Measurements from ENCODE around the gene HMX2. TPM values are rescaled to one million over a fixed set of nuclear protein-coding genes. Genes with fewer than 3 reads are reported as not detected.

The HMX2 gene
- total and polyA plus RNA-seq, 2 of the 8 experiments (the other 6 are each of a cell fraction or from before 2014, with no cell fraction given), result 2.0 to 2.7 TPM

GRCh38 chr10:123165445-123166072 is 17.6 kb downstream of the HMX2 start (continued):
- TF ChIP-seq, protein P1, sequence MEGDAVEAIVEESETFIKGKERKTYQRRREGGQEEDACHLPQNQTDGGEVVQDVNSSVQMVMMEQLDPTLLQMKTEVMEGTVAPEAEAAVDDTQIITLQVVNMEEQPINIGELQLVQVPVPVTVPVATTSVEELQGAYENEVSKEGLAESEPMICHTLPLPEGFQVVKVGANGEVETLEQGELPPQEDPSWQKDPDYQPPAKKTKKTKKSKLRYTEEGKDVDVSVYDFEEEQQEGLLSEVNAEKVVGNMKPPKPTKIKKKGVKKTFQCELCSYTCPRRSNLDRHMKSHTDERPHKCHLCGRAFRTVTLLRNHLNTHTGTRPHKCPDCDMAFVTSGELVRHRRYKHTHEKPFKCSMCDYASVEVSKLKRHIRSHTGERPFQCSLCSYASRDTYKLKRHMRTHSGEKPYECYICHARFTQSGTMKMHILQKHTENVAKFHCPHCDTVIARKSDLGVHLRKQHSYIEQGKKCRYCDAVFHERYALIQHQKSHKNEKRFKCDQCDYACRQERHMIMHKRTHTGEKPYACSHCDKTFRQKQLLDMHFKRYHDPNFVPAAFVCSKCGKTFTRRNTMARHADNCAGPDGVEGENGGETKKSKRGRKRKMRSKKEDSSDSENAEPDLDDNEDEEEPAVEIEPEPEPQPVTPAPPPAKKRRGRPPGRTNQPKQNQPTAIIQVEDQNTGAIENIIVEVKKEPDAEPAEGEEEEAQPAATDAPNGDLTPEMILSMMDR (IDR thresholded peaks at IDR 0.05; ENCODE audit: control extremely low read depth in 1 of 3, insufficient read depth in 1 of 3, low read depth in 1 of 3, low read length in 3 of 3), result peak; percentile 32 to 46 (median 44); a peak in 3 of 4 replicates
- TF ChIP-seq POLR2A (IDR thresholded peaks at IDR 0.05; ENCODE audit: control extremely low read depth in 1 of 2, low read depth in 2 of 2, low read length in 2 of 2), result peak in 1 of 2 experiments; percentile 24; a peak in 1 of 3 replicates
